HG02884 (cell line): ENCODE measurements around the gene CCNB3.

ENCODE experiments used
- ATAC-seq: cut with Tn5 transposase; IDR thresholded peaks from one replicate; pipeline ENCODE4 v1.9.1; 2021; ENCODE audit warnings: mild to moderate bottlenecking, moderate library complexity; ENCODE audit not compliant: unreplicated experiment

The CCNB3 gene

GRCh38 chrX:50372966-50373365, 168.4 kb downstream of the CCNB3 start:
- no peak for ATAC-seq

- ATAC-seq = no peak
Observed at GRCh38 chrX:50375481-50376267, 171.1 kb downstream of the CCNB3 start.

- no peak for ATAC-seq
Observed at GRCh38 chrX:50381729-50382415, 177.3 kb downstream of the CCNB3 start.

- no peak for ATAC-seq
Observed at GRCh38 chrX:50386520-50386919, 182.0 kb downstream of the CCNB3 start.

GRCh38 chrX:50393902-50394301, 189.3 kb downstream of the CCNB3 start:
- no peak for ATAC-seq
